Kidney epithelial cell (primary cell): Measurements from ENCODE around the gene EIF6. TPM values are rescaled to one million over a fixed set of nuclear protein-coding genes. Genes with fewer than 3 reads are reported as not detected.

ENCODE experiments used
- DNase-seq: peaks from one replicate; pipeline ENCODE4 v3.0.0-alpha.2; 2010; ENCODE audit warnings: low read depth
- H3K27me3 ChIP-seq: 2 replicates; pipeline ENCODE4 v1.6.0; 2011; ENCODE audit warnings: low read length; ENCODE audit not compliant: control insufficient read depth, insufficient read depth
- H3K36me3 ChIP-seq: 2 replicates; pipeline ENCODE4 v1.5.1; 2011; ENCODE audit warnings: low read length; ENCODE audit not compliant: control insufficient read depth, insufficient read depth
- H3K4me3 ChIP-seq: 2 replicates; pipeline ENCODE4 v1.5.1; 2011; ENCODE audit warnings: low read depth, mild to moderate bottlenecking, control low read depth, low read length
- CTCF ChIP-seq: IDR thresholded peaks from 2 replicates; pipeline ENCODE4 v1.5.1; 2011; ENCODE audit warnings: mild to moderate bottlenecking, moderate library complexity, low read length, control low read depth, inconsistent platforms; ENCODE audit not compliant: insufficient read depth, poor library complexity, severe bottlenecking
- total RNA-seq: library from RNA; depleted of rRNA; stranded (reverse); fragments of >200 nt; gene quantifications from 2 replicates; pipeline ENCODE4 v1.2.3, GENCODE V29; 2015

Gene EIF6
- total RNA-seq, 1 donor from 2014 or later = 284 TPM

- H3K36me3 ChIP-seq = no peaks in the 10 kb centered on the region
- no peaks in the 10 kb centered on the region for H3K27me3 ChIP-seq
- no peak for TF ChIP-seq CTCF
- no peak overlapping the region for H3K4me3 ChIP-seq
- DNase-seq = peak; percentile 38
Measured at GRCh38 chr20:35232575-35232974, 52.0 kb downstream of the EIF6 start.

Other genes starting within 250 kb of the EIF6 start
- 78.8 and 99.3 TPM in 2 replicates for gene TRPC4AP, start 192.0 kb downstream of the EIF6 start, total RNA-seq
- gene EDEM2, start 137.4 kb downstream of the EIF6 start, total RNA-seq = 34.7 TPM in 2 replicates
- gene PROCR, start 112.7 kb downstream of the EIF6 start, total RNA-seq = 15.6 and 25.6 TPM in 2 replicates
- gene MMP24, start 58.1 kb downstream of the EIF6 start, total RNA-seq = 6.9 and 7.5 TPM in 2 replicates
- 17.5 and 19.3 TPM in 2 replicates for gene MMP24OS, start 6.7 kb downstream of the EIF6 start, total RNA-seq
- gene FAM83C, start 7.7 kb upstream of the EIF6 start, total RNA-seq = not detected in 2 replicates
- 25.2 and 33.9 TPM in 2 replicates for gene UQCC1, start 127.2 kb upstream of the EIF6 start, total RNA-seq
- 1.9 and 2.9 TPM in 2 replicates for gene GDF5, start 153.5 kb upstream of the EIF6 start, total RNA-seq
- 43.7 and 65.3 TPM in 2 replicates for gene CEP250, start 170.8 kb upstream of the EIF6 start, total RNA-seq
- gene C20orf173, start 244.9 kb upstream of the EIF6 start, total RNA-seq = not detected in 2 replicates